Esophagus squamous epithelium (tissue), 4 donors: ENCODE results near the gene PPP1R12C.

ENCODE experiments used
- CTCF ChIP-seq, 6 experiments: fragments of 450-650 bp in 4 of 6; fragments of 200-600 bp in 2 of 6; sonication (generic) in 2 of 6; IDR thresholded peaks; one replicate each; pipeline ENCODE4 v1.5.1; 2016 to 2019; ENCODE audit warnings: antibody characterized with exemption in 6 of 6, mild to moderate bottlenecking in 4 of 6, moderate library complexity in 4 of 6
- POLR2A ChIP-seq, 4 donors: fragments of 450-650 bp; IDR thresholded peaks; one replicate each; pipeline ENCODE4 v1.6.1; 2017; ENCODE audit warnings: antibody characterized with exemption in 4 of 4, mild to moderate bottlenecking in 4 of 4, moderate library complexity in 3 of 4

GRCh38 chr19:55149078-55150003, 31.9 kb upstream of the PPP1R12C start, which contains the start of gene TNNT1:
- no peak for TF ChIP-seq CTCF (IDR thresholded peaks at IDR 0.05)
- no peak for TF ChIP-seq POLR2A (IDR thresholded peaks at IDR 0.05)
